GM19025 (cell line): ENCODE results near the gene SETX.
"Not testable (repeated sequence)": the region's sequence is repeated elsewhere in the genome, so short reads cannot be mapped to it uniquely, and the experiment has no call there.

Source experiments
- ATAC-seq: cut with Tn5 transposase; IDR thresholded peaks from one replicate; pipeline ENCODE4 v1.9.1; 2021; ENCODE audit warnings: mild to moderate bottlenecking, low read depth, moderate library complexity; ENCODE audit not compliant: unreplicated experiment

SETX gene

GRCh38 chr9:132288361-132288760 is 66.4 kb downstream of the SETX start:
- no peak for ATAC-seq

GRCh38 chr9:132287256-132287760 is 67.5 kb downstream of the SETX start:
- ATAC-seq: no peak

- ATAC-seq: no peak
These were observed 70.9 kb downstream of the SETX start for GRCh38 chr9:132283863-132284262.

GRCh38 chr9:132283165-132283564 is 71.6 kb downstream of the SETX start:
- ATAC-seq: no peak

- no peak for ATAC-seq
These were observed 79.9 kb downstream of the SETX start for GRCh38 chr9:132274861-132275260.

- ATAC-seq: not testable (repeated sequence)
These were observed 84.9 kb downstream of the SETX start for GRCh38 chr9:132269704-132270516.

GRCh38 chr9:132268725-132269352 is 85.9 kb downstream of the SETX start:
- ATAC-seq: no peak

GRCh38 chr9:132267660-132268059 is 87.1 kb downstream of the SETX start:
- ATAC-seq: no peak

GRCh38 chr9:132266017-132266416 is 88.8 kb downstream of the SETX start:
- no peak for ATAC-seq

GRCh38 chr9:132260846-132261245 is 93.9 kb downstream of the SETX start:
- no peak for ATAC-seq

- ATAC-seq: no peak
These were observed 104.2 kb downstream of the SETX start for GRCh38 chr9:132250324-132251262.

- no peak for ATAC-seq
These were observed 105.1 kb downstream of the SETX start for GRCh38 chr9:132249690-132250089.

- no peak for ATAC-seq
These were observed 105.7 kb downstream of the SETX start for GRCh38 chr9:132249123-132249522.

GRCh38 chr9:132247942-132248341 is 106.8 kb downstream of the SETX start:
- no peak for ATAC-seq

GRCh38 chr9:132245465-132245864 is 109.3 kb downstream of the SETX start:
- ATAC-seq: no peak

- ATAC-seq: no peak
These were observed 110.0 kb downstream of the SETX start for GRCh38 chr9:132244582-132245455.

- no peak for ATAC-seq
These were observed 111.4 kb downstream of the SETX start for GRCh38 chr9:132243156-132244074.

- ATAC-seq: no peak
These were observed 112.1 kb downstream of the SETX start for GRCh38 chr9:132242621-132243155.
